HepG2 (cell line): ENCODE measurements around the gene SGMS1. TPM values are rescaled to one million over a fixed set of nuclear protein-coding genes. Genes with fewer than 3 reads are reported as not detected.
A peak's percentile ranks its signal among the peaks of the same experiment; 100 is the strongest.

Experiments used
- HOXA5 ChIP-seq: sonication (generic); formaldehyde crosslinking; IDR thresholded peaks from 2 replicates; pipeline ENCODE4 v1.4.0; 2020; ENCODE audit warnings: missing genetic modification reagents
- KLF13 ChIP-seq: sonication (generic); formaldehyde crosslinking; IDR thresholded peaks from 2 replicates; pipeline ENCODE4 v1.4.0; 2020; ENCODE audit warnings: mild to moderate bottlenecking, missing genetic modification reagents
- NCOA1 ChIP-seq: sonication (generic); formaldehyde crosslinking; IDR thresholded peaks from 2 replicates; pipeline ENCODE4 v1.9.0; 2021; ENCODE audit warnings: missing genetic modification reagents
- SSRP1 ChIP-seq: IDR thresholded peaks from 2 replicates; pipeline ENCODE4 v1.6.1; 2016; ENCODE audit warnings: control low read depth
- ZFP1 ChIP-seq: IDR thresholded peaks from 2 replicates; pipeline ENCODE4 v1.6.1; 2016
- polyA plus RNA-seq, 8 experiments: library from polyadenylated mRNA; depleted of rRNA in 3 of 8; stranded (reverse) in 7 of 8; unstranded in 1 of 8; fragments of >200 nt; fragmentation: Illumina TruSeq in 4 of 8; extraction: Trizol in 4 of 8; gene quantifications; 2 replicates each; pipeline versions ENCODE4 v1.2.1 to v1.2.3, GENCODE V29; 2011 to 2016; ENCODE audit warnings: low read depth in 4 of 8, missing spikeins in 1 of 8, mixed read lengths in 1 of 8; ENCODE audit not compliant: insufficient read depth in 1 of 8
- total RNA-seq, 5 experiments: library from RNA; depleted of rRNA; stranded (reverse); fragments of >200 nt; fragmentation: Illumina TruSeq; extraction: Trizol; gene quantifications; 2 replicates each; pipeline ENCODE4 v1.2.3, GENCODE V29; 2016; ENCODE audit warnings: low read depth in 1 of 5
- TF ChIP-seq, protein P1 (sequence below): sonication (generic); formaldehyde crosslinking; IDR thresholded peaks from 2 replicates; pipeline ENCODE4 v1.4.0; 2020; ENCODE audit warnings: mild to moderate bottlenecking, missing genetic modification reagents
- TF ChIP-seq, protein P2 (sequence below): sonication (generic); formaldehyde crosslinking; IDR thresholded peaks from 2 replicates; pipeline ENCODE4 v1.4.0; 2020; ENCODE audit warnings: missing genetic modification reagents
- TF ChIP-seq, protein P3 (sequence below): sonication (generic); formaldehyde crosslinking; IDR thresholded peaks from 2 replicates; pipeline ENCODE4 v1.4.0; 2020; ENCODE audit warnings: missing genetic modification reagents
- TF ChIP-seq, protein P4 (sequence below): sonication (generic); formaldehyde crosslinking; IDR thresholded peaks from 2 replicates; pipeline ENCODE4 v1.5.1; 2020; ENCODE audit warnings: mild to moderate bottlenecking, missing genetic modification reagents, moderate library complexity
- TF ChIP-seq, protein P5 (sequence below): sonication (generic); formaldehyde crosslinking; IDR thresholded peaks from 2 replicates; pipeline ENCODE4 v1.5.0; 2020; ENCODE audit warnings: mild to moderate bottlenecking, missing genetic modification reagents, borderline replicate concordance

SGMS1 gene
- total and polyA plus RNA-seq, 2 of the 13 experiments (the other 11 are each of a cell fraction or from before 2014, with no cell fraction given), result 6.5 to 15.1 TPM

DNA sequence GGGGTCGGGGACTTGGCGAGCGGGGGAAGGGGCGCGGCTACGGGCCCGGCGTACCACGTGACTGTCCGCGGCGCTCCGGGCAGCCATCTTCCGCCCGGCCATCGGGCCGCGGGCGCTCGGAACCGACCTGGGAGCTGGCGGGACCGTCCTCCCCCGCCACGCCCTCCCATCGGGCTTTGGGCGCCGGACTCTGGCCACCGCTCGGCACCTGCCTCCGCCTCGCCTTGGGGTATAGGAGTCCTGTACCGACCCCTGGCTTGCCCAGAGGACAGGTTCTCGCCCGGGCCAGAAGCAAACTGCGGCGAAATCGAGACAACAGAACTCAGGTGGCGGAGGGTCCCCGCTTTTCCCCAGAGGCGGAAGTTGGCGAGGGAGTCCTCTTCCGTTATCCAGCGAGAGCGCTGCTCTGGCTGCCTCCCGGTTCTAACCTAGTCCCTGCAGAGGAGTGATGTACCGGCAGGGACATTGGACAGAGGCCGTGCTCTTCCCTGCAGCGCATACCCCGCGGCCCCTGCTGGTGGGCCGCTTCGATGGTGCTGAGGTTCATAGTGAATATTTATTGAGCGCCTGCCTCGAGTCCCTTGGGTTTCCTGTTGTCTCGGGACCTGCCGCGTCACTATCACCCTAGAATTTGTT is 1.2 kb upstream of the SGMS1 start (continued):
- TF ChIP-seq NCOA1 (CRISPR knock-in tag), result no peak
- TF ChIP-seq, protein P1, sequence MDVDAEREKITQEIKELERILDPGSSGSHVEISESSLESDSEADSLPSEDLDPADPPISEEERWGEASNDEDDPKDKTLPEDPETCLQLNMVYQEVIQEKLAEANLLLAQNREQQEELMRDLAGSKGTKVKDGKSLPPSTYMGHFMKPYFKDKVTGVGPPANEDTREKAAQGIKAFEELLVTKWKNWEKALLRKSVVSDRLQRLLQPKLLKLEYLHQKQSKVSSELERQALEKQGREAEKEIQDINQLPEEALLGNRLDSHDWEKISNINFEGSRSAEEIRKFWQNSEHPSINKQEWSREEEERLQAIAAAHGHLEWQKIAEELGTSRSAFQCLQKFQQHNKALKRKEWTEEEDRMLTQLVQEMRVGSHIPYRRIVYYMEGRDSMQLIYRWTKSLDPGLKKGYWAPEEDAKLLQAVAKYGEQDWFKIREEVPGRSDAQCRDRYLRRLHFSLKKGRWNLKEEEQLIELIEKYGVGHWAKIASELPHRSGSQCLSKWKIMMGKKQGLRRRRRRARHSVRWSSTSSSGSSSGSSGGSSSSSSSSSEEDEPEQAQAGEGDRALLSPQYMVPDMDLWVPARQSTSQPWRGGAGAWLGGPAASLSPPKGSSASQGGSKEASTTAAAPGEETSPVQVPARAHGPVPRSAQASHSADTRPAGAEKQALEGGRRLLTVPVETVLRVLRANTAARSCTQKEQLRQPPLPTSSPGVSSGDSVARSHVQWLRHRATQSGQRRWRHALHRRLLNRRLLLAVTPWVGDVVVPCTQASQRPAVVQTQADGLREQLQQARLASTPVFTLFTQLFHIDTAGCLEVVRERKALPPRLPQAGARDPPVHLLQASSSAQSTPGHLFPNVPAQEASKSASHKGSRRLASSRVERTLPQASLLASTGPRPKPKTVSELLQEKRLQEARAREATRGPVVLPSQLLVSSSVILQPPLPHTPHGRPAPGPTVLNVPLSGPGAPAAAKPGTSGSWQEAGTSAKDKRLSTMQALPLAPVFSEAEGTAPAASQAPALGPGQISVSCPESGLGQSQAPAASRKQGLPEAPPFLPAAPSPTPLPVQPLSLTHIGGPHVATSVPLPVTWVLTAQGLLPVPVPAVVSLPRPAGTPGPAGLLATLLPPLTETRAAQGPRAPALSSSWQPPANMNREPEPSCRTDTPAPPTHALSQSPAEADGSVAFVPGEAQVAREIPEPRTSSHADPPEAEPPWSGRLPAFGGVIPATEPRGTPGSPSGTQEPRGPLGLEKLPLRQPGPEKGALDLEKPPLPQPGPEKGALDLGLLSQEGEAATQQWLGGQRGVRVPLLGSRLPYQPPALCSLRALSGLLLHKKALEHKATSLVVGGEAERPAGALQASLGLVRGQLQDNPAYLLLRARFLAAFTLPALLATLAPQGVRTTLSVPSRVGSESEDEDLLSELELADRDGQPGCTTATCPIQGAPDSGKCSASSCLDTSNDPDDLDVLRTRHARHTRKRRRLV (CRISPR knock-in tag), result no peak
- peak; percentile 35 for TF ChIP-seq HOXA5
- TF ChIP-seq ZFP1 (CRISPR knock-in tag), result no peak
- TF ChIP-seq, protein P2, sequence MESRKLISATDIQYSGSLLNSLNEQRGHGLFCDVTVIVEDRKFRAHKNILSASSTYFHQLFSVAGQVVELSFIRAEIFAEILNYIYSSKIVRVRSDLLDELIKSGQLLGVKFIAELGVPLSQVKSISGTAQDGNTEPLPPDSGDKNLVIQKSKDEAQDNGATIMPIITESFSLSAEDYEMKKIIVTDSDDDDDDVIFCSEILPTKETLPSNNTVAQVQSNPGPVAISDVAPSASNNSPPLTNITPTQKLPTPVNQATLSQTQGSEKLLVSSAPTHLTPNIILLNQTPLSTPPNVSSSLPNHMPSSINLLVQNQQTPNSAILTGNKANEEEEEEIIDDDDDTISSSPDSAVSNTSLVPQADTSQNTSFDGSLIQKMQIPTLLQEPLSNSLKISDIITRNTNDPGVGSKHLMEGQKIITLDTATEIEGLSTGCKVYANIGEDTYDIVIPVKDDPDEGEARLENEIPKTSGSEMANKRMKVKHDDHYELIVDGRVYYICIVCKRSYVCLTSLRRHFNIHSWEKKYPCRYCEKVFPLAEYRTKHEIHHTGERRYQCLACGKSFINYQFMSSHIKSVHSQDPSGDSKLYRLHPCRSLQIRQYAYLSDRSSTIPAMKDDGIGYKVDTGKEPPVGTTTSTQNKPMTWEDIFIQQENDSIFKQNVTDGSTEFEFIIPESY, result no peak
- TF ChIP-seq KLF13, result no peak
- TF ChIP-seq, protein P3, sequence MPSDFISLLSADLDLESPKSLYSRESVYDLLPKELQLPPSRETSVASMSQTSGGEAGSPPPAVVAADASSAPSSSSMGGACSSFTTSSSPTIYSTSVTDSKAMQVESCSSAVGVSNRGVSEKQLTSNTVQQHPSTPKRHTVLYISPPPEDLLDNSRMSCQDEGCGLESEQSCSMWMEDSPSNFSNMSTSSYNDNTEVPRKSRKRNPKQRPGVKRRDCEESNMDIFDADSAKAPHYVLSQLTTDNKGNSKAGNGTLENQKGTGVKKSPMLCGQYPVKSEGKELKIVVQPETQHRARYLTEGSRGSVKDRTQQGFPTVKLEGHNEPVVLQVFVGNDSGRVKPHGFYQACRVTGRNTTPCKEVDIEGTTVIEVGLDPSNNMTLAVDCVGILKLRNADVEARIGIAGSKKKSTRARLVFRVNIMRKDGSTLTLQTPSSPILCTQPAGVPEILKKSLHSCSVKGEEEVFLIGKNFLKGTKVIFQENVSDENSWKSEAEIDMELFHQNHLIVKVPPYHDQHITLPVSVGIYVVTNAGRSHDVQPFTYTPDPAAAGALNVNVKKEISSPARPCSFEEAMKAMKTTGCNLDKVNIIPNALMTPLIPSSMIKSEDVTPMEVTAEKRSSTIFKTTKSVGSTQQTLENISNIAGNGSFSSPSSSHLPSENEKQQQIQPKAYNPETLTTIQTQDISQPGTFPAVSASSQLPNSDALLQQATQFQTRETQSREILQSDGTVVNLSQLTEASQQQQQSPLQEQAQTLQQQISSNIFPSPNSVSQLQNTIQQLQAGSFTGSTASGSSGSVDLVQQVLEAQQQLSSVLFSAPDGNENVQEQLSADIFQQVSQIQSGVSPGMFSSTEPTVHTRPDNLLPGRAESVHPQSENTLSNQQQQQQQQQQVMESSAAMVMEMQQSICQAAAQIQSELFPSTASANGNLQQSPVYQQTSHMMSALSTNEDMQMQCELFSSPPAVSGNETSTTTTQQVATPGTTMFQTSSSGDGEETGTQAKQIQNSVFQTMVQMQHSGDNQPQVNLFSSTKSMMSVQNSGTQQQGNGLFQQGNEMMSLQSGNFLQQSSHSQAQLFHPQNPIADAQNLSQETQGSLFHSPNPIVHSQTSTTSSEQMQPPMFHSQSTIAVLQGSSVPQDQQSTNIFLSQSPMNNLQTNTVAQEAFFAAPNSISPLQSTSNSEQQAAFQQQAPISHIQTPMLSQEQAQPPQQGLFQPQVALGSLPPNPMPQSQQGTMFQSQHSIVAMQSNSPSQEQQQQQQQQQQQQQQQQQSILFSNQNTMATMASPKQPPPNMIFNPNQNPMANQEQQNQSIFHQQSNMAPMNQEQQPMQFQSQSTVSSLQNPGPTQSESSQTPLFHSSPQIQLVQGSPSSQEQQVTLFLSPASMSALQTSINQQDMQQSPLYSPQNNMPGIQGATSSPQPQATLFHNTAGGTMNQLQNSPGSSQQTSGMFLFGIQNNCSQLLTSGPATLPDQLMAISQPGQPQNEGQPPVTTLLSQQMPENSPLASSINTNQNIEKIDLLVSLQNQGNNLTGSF (CRISPR knock-in tag), result no peak
- no peak for TF ChIP-seq SSRP1 (CRISPR knock-in tag)
- TF ChIP-seq, protein P4, sequence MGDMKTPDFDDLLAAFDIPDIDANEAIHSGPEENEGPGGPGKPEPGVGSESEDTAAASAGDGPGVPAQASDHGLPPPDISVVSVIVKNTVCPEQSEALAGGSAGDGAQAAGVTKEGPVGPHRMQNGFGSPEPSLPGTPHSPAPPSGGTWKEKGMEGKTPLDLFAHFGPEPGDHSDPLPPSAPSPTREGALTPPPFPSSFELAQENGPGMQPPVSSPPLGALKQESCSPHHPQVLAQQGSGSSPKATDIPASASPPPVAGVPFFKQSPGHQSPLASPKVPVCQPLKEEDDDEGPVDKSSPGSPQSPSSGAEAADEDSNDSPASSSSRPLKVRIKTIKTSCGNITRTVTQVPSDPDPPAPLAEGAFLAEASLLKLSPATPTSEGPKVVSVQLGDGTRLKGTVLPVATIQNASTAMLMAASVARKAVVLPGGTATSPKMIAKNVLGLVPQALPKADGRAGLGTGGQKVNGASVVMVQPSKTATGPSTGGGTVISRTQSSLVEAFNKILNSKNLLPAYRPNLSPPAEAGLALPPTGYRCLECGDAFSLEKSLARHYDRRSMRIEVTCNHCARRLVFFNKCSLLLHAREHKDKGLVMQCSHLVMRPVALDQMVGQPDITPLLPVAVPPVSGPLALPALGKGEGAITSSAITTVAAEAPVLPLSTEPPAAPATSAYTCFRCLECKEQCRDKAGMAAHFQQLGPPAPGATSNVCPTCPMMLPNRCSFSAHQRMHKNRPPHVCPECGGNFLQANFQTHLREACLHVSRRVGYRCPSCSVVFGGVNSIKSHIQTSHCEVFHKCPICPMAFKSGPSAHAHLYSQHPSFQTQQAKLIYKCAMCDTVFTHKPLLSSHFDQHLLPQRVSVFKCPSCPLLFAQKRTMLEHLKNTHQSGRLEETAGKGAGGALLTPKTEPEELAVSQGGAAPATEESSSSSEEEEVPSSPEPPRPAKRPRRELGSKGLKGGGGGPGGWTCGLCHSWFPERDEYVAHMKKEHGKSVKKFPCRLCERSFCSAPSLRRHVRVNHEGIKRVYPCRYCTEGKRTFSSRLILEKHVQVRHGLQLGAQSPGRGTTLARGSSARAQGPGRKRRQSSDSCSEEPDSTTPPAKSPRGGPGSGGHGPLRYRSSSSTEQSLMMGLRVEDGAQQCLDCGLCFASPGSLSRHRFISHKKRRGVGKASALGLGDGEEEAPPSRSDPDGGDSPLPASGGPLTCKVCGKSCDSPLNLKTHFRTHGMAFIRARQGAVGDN (CRISPR knock-in tag), result peak; percentile 94
- TF ChIP-seq, protein P5, sequence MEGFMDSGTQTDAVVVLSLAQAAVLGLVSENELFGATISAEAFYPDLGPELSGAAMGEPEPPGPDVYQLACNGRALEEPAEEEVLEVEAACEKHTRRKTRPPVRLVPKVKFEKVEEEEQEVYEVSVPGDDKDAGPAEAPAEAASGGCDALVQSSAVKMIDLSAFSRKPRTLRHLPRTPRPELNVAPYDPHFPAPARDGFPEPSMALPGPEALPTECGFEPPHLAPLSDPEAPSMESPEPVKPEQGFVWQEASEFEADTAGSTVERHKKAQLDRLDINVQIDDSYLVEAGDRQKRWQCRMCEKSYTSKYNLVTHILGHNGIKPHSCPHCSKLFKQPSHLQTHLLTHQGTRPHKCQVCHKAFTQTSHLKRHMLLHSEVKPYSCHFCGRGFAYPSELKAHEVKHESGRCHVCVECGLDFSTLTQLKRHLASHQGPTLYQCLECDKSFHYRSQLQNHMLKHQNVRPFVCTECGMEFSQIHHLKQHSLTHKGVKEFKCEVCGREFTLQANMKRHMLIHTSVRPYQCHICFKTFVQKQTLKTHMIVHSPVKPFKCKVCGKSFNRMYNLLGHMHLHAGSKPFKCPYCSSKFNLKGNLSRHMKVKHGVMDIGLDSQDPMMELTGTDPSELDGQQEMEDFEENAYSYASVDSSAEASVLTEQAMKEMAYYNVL, result no peak
